GM19240 (cell line): Measurements from ENCODE around the gene INSYN2A.

ENCODE experiments used
- DNase-seq: peaks from one replicate; pipeline ENCODE4 v3.0.0; 2011; ENCODE audit warnings: low spot score; ENCODE audit not compliant: insufficient read length

INSYN2A gene

GRCh38 chr10:127154831-127155620, 41.4 kb downstream of the INSYN2A start:
- DNase-seq = no peak

GRCh38 chr10:127153181-127153580, 43.2 kb downstream of the INSYN2A start:
- DNase-seq = no peak

DNA sequence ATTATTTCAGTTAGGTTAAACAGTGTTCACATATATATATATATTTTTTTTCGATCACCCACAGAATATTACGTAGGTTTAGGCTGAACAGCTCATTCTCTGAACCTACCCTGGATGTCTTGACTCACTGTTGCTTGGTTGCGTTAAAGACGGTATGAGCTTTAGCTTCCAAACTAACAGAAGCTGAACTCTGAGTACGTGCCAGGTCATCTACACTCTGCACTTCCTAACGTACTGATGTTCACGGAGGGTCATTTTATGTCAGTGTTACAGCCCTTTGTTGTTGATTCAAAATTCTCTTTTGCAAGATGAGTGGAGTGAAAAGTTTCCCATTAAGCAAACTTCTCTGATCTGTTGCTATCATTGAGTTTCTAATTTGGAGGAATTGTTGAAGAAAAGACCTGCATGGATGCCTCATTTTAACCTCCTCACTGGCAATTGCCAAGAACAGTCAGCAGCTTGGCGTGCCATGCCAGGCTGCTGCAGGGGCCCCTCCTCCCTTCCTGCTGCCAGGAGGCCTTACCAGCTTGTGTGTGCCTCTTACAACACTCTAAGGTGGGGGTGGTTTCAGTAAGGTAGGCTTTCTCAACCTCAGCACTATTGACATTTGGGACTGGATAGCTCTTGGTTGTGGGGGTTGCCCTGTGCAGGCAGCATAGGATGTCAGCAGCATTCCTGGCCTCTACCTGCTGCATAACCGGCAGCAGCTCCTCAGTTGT, 44.3 kb downstream of the INSYN2A start:
- DNase-seq = no peak

- no peak for DNase-seq
These were observed 44.9 kb downstream of the INSYN2A start for GRCh38 chr10:127151541-127151940.

- no peak for DNase-seq
These were observed 46.3 kb downstream of the INSYN2A start for GRCh38 chr10:127150136-127150535.

DNA sequence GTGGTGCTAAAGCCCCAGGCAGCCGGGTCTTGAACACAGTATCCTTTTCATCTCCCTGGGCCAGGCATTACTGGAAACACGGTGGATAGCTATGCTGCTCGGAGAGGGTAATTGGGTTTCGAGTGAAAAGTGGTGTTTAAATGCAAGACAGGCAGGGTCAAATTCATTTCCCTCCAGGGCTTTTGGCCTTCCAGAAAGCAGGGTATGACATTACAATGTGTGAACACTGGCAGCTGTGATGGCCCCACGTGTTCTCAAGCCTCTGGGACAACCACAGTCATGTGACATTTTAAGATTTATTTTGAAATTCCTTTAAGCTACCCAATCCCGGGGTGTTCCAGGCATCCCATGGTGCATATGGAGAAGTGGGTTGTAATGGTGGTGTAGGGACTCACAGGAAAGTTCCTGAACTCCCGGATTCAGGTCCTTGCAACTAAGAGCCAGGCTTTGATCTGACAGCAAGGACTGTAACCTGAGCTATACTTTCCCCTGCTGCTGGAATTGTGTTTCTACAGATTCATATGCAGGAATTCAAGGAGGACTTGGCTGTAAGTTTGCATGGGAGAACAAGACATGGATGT, 46.8 kb downstream of the INSYN2A start:
- no peak for DNase-seq

GRCh38 chr10:127148933-127149220, 47.5 kb downstream of the INSYN2A start:
- no peak for DNase-seq

DNA sequence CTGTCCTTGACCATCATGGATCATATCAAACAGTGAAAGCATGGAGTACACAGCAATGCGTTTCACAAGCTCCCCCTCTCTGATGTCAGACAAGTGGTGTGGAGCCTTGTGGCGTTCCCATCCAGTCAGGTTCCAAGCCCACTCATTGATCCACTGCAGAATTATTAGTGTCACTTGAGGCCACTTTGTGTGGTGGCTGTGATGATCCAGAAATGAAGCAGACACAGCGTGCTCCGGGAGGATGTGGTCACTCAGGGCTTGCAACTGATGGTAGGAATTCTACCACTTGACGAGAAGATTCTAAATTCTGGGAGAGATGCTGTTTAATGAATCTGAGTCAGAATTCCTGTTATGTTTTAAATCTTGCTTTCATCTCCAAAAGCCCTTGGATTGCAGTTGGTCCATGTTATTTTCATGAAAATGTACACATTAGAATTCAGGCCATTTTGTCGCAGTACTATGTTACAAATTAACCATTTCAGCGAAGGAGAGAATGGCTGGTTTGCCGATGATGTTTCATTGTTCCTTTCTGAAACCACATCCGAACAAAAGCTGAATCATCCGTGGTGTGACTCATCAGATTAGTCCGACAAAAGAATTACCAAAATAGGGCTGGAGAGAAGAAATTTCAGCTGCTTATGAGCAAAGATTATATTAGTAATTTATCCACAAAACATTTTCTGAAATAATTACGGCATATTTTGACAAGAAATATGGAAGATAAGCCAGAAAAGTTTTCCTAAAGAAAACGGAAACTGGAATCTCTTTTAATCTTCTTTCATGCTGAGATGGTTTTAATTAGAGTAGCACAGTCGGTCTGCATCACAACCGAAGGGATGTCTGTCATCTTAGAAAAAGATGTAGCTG, 48.1 kb downstream of the INSYN2A start:
- DNase-seq = no peak

DNA sequence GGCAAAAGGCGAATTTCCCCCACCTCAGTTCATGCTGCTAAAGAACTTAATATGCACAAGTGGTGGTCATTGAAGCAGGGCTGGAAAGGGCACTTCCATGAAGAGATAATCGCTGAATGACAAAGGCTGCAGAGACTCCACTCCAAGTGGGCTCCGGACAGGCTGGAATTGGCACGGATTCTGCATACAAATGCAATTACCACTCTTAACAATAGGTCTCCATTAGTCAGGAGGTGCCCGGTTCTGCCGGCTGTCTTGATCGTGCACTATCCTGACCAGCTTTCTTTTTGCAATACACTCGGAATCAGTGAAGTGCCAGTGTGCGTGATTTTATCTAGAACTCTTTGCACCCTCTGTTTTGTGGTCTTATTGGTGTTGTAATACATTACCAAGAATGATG, 49.7 kb downstream of the INSYN2A start:
- DNase-seq = no peak
